Stimulated activated CD8-positive, alpha-beta memory T cell treated with anti-CD3 and anti-CD28 coated beads, Interleukin-7, amount 100 ng/mL, for 4 hours (primary cell): ENCODE results near the gene RNF217.

Source experiments
- DNase-seq, 2 donors: peaks; one replicate each; pipeline ENCODE4 v3.0.0-alpha.2; 2020; ENCODE audit warnings: low read depth in 2 of 2

RNF217 gene

GRCh38 chr6:124987999-124988591 lies 25.9 kb downstream of the RNF217 start:
- DNase-seq: no peak

- no peak for DNase-seq
Observed at GRCh38 chr6:124989136-124989983, 27.1 kb downstream of the RNF217 start.

DNA sequence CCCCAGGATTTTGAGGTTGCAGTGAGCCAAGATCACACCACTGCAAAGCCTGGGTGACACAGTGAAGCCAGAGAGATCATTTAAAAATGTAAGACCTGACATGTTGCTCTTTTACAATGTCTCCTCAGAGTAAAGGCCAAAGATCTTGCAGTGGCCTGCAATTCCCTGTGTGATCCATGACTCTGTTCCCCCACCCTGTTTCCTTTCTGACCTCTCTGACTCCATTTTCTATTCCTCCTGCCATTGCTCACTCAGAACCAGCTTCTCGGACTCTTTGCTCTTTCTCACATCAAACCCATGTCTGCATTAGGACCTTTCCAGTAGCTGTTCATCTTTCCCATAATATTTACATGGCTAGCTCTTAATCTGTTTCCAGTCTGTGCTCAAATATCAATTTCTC lies 28.8 kb downstream of the RNF217 start:
- DNase-seq: no peak

GRCh38 chr6:124991764-124992295 lies 29.6 kb downstream of the RNF217 start:
- DNase-seq: no peak

DNA sequence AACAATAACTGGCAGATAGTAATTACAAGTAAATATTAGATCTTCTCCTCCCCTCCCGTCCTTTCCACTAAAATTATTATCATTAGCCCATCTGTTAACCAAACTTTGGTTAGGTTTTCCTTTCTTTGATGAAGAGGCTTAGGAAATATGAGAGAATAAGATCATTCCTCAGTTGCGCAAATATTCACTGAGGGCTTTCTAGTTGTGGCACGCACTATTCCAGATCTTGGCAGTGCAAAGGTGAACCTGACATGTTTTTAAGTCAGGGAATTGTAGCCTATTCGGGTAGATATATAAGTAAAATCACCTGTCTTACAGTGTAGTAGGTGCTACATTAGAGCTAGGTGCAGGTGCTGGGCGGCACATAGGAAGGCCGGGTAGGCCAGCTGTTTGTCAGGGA lies 31.1 kb downstream of the RNF217 start:
- DNase-seq: no peak

- DNase-seq: no peak
Observed at GRCh38 chr6:124994648-124995047, 32.4 kb downstream of the RNF217 start.

DNA sequence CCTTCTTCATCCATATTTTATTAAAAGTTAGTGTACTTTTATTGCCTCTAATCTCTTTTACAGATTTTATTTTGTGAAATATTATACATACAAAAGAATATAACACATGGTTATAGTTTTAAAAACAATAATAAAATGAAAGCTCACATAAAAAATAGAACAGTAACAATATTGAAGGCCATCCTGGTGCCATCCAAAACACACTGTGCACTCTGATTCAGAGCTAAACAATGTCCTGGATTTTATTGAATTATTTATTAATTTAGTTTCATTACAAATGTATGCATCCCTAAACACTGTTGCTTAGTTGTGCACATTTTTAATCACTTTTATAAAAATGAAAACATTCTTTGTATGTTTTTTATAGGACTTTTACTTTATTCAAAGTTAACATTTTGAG lies 32.9 kb downstream of the RNF217 start:
- no peak for DNase-seq

- DNase-seq: no peak
Observed at GRCh38 chr6:124995645-124996325, 33.5 kb downstream of the RNF217 start.

GRCh38 chr6:124996411-124996810 lies 34.2 kb downstream of the RNF217 start:
- DNase-seq: no peak

DNA sequence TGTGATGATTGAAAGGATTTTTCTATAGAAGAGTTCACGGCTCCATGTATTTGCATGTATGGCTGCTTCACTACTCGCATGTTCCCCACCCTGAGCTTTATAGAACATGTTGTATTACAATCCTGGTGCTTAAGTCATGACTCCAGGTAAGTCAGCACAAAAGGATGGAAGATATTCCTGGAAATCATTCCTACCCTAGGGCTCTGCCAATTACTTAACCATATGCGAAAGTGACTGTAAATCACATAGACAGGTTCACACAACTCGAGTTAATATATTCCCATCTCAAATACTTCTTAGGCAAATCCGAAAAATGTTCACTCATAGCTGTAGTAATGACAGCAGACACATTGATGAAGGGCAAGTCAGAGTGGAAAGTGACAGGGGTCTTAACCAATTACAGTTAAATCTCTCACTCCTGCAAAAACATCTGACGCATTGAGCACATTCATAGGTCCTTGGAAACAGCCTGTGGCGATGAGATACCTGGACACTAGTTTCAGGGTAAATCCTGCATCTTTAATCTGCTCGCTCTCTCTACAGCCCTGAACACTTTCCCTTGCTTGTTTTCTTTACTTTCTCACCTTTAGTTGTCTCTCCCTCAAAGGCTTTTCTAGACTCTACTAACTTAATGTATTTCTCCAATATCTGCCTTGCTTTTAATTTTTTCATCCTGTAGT lies 35.1 kb downstream of the RNF217 start:
- no peak for DNase-seq

GRCh38 chr6:124999105-124999764 lies 37.0 kb downstream of the RNF217 start:
- no peak for DNase-seq

GRCh38 chr6:125001684-125002405 lies 39.6 kb downstream of the RNF217 start:
- no peak for DNase-seq

- DNase-seq: no peak
Observed at GRCh38 chr6:125002406-125002741, 40.1 kb downstream of the RNF217 start.

DNA sequence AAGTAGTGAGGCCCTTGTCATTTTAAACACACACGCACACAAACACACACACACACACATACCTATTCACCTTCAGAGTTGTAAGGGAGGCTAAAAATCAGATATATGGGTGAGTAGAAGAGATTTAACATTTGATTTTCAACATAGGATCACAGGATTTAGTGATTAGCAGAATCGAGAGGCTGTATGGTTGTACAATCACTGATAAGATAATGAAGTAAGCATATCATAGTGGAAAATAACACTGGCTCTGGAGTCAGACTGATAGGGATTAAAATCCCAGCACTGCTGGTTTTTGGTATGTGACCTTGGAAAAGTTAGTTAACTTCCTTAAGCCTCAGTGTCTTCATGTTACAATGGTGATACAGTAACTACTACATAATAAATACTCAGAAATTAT lies 40.8 kb downstream of the RNF217 start:
- DNase-seq: no peak

DNA sequence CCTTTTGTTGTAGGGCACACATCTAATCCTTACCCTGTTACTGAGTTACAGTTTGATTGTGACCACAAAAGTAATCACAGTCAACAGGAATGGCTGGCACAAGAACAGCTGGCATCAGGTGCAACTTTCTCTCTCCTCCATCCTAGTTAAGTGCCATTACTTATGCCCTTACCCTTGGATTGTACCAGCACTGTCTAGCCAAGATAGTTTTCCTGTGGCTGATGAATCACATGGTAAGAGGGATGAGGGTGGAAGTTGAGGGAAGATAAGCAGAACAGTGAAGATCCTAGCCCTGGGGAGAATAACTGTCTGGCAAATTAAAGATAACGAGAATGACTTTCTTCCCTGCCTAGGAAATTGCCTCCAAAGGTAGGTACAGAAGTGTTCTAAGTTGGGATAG lies 42.0 kb downstream of the RNF217 start:
- DNase-seq: no peak

GRCh38 chr6:125004797-125005595 lies 42.8 kb downstream of the RNF217 start:
- DNase-seq: no peak

DNA sequence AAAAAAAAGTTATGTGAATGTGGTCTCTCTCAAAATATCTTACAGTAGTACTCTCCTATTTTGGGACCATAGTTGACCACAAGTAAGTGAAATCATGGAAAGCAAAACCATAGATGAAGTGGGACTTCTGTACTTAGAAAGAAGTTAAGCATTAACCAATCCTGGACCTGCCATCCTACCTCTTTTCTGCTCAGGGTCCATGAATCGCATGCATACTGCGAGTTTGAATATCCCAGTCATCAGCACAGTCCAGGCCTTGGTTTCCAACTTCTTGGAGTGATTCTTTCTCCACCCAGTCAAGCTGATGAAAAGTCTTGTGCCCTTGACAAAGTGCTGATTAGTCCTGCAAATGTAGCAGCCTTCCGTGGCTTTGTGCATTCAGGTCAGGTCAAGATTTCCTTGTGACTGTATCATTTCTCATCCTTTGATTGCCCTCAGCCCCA lies 46.0 kb downstream of the RNF217 start:
- no peak for DNase-seq

DNA sequence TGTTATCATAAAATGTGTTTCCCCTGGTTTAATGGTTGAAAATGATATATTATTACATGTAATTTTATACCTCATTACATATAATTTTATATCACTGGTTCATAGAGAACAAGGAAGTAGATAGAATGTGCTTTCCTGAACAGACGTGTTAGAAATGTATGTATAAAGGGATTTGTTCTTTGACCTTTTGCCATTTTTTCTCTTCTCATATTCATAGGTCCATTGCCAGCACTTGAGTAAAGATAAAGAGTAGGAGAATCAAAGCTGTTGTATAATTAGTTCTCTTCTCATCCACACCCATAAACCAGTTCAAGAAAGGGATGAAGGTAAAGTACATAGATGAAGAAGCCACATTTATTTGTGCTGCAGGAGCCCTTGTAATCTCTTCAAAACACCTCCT lies 46.7 kb downstream of the RNF217 start:
- DNase-seq: no peak

DNA sequence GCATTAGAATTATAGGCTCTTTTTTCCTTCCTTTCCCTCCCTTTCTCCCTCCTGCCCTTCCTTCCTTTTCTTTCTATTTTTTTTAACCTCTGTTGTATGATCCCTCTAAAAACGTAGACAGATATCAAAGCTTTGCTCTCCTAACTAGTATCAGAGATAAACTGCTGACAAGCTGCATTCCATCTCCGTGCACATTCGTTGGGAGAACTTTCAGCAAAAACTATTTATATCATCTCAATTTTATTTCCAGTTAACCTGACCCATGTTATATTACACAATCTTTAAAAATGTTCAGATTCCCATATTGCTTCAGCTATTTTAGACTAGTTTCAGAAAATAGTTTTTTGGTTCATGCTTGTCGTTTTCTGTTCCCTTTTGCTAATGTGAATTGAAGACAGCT lies 47.3 kb downstream of the RNF217 start:
- DNase-seq: no peak
